ENCODE data around the gene GM2A.

GM2A gene

DNA sequence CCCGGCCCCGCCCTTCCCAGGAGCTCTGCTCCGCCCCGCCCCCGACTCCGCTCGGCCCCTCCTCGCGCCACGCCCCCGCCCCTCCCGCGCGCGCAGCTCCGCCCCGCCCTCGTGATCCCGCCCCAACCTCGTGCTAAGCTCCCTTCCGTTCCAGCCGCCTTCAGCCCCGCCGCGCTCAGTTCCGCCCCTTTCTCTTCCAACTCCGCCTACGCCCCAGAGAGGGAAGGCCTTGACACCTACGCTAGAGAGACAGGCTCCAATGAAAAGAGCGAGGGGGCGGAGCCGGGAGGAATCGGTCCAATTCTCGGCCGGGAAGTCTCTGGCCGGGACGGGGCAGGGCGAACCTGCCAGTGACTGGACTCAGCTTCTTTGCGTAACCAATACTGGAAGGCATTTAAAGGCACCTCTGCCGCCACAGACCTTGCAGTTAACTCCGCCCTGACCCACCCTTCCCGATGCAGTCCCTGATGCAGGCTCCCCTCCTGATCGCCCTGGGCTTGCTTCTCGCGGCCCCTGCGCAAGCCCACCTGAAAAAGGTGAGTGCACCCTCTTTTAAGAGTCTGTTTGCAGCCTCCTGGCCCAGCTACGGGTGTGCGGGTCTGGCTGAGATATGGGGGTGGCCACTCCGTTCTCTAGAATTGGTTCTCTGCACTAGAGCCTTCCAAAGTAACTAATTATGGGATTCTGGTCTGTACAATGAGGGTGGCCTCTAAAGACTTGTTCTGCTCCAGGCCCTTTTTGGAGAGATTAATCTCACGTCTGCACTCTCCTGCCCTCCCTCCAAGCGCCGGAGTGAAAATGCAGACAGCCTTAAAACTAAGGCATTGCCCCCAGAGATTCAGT is at the start of gene GM2A:
Gene GM2A (plus strand): TSS at position 424 of the 843 bp plus-strand sequence. CDS start 32 bp downstream, at position 456.
- peak; percentile 96 for DNase-seq

DNA sequence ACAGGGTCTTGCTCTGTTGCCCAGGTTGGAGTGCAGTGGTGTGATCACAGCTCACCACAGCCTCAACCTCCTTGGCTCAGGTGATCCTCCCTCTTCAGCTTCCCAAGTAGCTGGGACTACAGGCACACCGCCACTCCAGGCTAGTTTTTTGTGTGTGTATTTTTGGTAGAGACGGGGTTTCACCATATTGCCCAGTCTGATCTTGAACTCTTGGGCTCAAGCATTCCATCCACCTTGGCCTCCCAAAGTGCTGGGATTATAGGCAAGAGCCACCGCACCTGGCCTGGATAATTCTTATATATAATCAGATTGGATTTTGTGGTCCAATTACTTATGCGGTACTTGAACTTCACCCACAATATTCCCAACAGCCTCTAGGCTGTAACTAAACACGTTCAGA is 48.9 kb upstream of the GM2A start:
- no peak for DNase-seq

DNA sequence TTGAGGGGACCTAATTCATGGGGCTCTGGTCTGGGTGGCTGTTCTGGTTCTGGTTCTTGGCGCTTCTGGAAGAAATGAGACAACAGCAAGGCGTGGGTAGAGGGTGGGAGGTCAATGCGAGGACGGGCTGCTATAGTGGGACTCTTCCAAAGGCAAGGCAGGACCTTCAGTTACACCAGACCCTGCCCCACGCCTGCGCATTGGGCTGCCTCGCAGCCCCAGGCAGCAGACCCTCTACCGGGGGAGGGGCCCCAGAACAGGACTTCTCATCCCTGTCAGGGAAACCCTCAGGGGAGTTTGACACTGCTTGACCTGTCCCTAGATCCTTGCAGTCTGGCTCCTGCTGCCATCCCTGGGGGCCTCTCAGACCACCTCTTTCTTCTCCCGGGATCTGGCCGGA is 47.6 kb upstream of the GM2A start:
- no peak for DNase-seq

DNA sequence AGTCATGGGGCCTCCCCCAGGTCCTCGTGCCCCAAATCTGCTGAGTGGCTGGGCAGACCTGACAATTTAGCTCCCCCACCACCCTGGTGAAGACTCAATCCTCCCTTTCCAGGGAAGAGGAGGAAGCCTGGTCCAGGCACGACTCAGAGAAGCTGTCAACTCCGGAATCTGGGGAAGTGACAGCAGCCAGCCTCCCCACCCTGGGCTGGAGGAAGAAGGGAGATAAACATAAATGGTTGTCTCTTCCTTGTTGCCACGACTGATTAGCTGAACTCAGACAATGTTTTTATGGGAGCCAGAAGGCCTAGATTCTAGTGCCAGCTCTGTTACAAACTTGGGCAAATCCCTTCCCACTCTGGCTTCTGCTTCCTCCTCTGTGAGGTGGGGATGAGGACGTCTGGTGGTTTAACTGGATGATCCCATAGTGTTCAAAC is 44.5 kb upstream of the GM2A start:
- DNase-seq, result no peak

DNA sequence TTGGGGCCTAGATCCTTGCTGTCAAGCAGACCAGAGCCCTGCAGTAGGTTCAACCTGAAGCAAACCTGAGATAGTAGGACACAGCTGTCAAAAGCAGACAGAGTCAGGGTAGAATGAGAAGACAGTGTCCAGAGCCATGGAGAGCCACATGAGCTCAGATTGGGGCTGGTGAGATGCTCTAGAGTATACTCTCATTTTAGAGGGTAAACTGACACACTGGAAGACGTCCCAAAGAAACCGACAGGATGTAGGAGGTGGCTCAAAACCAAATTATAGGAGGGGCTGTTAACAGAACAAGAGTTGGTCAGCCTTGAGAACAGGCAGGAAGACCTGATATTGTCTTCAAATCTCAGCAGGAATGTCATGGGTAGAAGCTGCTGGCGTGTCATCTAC is 40.6 kb upstream of the GM2A start:
- no peak for DNase-seq

DNA sequence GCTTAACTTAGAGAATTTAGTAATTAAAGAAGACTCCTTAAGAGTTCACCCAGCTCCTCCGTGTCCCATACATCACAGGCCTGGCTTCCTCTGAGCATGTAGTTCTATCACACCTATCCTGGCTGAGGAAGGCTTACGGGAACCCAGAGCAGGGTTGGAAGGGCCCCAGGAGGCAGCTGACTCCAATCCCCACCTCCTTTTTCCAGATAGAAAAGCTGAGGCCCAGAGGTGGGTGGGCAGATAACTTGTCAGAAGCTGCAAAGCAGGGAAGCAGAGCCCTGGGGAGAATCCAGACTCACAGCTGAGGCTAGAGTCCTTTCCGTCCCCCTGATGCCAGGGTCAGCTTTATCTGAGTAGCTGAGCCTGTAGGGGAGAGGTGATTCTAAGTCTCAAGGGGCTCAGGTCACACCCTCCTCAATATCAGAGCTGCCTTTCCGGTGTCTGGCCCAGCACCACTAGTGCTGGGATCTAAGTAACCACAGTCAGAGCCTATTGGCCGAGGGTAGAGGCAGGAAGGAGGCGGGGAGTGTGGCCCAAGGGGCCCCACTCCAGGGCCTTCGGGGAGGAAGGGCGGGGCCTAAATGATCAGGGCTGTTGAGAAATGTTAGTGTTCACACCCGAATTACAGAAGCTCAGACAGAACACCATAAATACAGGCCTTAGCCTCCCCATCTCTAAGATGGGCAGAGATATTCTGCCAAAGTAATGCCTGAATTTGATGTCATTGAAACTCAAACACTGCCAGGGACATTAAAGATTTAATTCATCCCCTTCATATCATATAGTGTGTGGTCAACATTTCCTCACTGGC is 39.0 kb upstream of the GM2A start:
- DNase-seq, result no peak

DNA sequence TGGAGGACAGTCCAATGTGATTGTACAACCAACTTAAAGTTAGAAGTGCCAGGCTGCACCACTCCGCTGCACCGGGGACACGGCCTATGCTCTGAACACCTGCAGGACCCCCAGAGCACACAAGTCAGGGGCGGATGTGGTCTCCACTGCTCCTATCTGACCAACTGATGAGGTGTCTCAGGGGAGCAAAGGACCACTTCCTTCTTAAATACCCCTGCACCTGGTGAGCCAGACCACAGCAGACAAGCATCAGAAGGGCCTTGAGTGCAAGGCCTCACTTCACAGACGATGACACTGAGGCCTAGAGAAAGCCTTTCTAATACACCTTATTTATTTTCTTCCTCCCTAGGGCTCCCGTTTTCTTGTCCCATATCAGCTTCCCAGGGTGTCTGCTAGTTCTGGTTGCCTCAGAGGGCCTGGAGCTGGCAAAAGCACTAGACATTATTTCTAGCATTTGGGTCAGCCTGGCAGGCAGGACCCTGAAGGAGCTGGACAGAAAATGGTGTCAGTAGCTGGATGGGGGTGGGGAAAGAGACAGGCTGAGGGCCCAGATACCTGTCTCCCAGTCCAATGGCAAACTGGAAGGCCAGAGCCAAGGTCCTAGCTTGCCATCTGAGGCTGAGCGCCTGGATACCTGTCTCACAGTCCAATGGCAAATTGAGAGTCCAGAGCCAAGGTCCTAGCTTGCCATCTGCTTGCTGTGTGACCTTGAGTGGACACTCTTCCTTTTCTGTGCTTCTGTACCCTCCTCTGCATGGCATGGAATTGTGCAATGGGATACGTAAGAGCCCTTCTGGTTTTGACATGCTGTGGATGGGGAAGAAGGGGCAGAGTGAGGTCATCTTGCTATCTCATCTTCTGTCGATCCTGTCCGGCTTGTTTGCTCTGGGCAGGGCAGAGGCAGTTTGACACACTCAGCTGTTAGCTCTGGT is 38.1 kb upstream of the GM2A start:
- DNase-seq, result no peak

DNA sequence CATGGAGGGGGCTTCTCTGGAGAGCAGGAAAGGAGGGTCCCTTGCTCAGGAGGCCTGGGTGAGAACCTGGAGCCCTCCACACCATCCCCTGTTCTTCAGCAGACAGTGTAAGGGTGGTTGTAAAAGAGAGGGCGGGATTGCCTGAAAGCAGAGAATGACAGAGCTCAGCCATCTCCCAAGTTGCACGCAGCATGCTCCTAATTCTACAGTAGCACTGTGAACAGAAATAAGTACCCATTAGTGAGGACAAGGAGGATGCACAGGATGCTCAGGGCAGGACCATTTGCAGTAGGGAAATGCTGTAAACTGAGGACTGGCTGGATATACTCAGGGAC is 37.5 kb upstream of the GM2A start:
- no peak for DNase-seq

DNA sequence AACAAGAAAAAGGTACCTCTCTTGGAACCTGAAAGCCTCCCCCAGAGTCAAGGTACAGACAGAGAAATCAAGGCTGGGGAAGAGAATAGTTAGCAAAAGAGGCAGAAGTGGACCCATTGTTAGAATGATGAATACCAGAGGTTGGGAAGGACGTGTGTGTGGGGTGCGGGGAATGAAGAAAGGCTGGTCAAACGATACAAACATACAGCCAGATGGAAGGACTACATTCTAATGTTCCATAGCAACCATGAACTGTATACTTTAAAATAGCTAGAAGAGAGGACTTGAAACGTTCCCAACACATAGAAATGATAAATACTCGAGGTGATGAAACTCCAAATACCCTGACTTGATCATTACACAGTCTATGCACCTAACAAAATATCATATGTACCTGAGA is 36.2 kb upstream of the GM2A start:
- no peak for DNase-seq

DNA sequence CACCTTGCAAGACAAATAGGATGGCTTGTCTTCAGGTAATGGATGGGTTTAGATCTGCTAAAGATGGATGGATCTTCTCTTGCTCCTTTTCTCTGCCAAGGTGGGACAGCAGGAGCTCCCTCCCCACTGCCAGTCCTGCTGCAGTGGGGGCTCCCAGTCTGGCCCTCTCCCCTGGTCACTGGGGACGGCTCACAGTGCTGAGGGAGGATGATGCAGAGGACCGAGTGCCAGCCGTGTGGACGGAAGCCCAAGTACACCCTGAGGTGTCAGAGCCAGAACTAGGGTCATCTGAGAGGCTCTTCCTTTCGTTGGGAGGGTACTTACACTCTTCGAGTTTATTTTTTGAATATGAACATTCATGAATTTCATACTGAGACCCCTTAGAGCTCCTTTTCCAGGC is 34.8 kb upstream of the GM2A start:
- no peak for DNase-seq

DNA sequence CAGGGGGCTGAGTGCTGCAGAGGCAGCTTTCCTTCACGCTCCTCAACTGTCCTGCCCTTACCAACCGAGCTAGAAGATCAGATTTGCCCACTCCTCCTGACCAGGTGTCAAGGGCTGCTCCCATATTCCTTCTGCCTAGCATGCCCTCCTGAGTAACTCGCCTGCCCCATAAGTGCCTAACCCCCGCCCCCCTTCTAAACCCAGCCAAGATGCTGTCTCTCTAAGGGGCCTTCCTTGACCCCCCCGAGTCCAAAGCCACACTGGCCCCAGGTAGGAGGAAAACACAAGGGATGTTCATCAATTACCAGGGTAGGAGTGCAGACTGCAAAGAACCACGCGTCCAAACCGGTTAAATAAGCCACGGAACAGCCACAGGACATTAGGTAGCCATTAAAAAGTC is 33.8 kb upstream of the GM2A start:
- no peak for DNase-seq

DNA sequence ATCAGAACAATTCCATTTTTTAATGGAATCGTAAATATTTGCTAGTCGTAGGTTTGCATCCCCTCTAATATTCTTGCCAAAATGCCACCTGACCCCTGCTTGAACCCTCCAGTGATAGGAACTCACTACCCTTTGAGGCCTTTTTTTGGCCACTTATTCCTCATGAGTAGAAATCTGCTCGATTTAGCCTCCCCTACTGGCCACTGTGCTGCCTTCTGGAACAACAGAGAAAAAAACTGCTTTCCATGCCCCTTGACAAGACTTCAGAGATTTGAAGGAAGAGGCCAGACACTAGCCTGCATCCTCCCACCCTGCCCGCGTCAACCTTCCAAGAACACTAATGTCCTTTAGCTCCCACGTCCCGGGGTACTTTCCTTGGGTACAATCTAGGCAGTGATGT is 33.2 kb upstream of the GM2A start:
- DNase-seq, result no peak

DNA sequence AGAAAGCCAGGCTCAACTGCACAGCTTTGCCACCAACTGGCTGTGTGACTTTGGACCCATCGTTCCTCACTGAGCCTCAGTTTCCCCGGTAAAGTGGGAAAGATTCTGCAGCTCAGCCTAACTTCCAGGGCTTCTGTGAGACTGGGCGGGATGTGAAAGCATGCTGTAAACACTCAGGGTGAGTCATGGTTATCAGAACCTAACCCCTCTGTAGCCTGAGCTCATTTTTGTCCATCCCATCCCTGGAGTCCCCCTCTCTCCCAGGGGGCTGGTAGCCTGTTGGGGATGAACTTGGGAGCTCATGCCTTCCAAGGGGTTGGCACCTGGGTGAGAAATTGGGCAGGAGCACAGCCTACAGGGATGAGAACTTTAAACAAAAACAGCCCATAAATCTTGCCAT is 31.4 kb upstream of the GM2A start:
- no peak for DNase-seq

DNA sequence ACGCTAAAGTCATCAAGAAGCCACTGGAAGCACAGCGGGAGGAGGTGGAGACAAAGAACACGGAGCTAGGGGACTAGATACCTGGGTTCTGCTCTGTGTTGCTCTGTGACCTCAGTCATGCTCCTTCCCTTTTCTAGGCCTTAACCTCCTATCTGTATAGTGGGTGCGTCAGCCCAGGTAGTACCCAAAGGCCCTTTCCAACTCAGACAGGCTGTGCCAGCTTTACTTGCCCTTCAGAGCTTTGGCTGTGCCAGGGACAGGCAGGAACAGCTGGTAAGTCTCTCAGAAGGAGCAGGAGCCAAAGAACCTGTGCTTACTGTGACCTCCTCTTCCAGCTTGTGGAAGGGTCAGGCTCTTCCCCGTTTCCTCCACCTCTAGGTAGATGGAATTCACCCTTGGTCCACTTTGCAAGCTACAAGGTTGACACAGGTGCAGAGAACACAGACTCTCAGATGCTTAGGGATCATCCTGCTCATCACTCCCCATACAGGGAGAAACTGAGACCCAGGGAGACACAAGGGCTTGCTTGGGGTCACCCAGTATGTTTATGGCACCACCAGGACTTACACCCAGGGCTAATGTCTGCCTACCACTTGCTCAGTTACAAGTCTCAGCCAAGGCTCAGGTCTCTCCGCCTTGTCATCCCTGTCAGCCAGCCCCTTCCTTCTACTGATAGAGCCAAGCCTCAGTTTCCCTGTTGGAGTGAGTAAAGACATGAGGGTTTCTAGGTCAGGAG is 30.8 kb upstream of the GM2A start:
- no peak for DNase-seq

DNA sequence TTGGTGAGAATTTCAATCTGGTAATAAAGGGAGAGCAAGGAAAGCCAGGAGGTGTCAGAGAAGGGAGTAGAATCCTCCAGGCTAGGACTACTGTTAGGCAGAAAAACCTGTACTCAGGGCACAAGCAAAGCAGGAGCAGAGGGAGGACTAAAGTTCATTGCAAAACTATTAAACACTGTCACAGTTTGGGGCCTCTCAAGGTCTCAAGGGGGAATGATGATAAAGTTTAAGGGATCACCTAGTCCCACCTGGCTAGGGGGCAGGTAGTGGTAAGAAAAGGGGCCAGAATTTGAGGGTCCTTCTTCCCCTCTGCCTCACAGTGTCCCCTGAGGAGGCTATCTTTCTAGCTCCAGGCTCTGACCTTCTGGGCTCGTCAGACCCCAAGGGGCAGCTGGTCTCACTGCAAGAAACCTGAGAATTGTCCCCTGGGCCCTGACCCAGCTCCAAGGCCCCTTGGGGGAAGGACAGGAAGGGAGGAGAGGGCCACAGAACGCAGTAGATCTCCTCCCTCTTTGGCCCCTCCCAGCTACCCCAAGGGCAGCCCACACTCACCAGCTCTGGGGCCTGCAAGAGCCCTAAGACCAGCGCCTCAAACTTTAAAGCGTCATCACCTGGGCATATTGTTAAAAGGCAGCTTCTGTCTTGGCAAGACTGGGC is 30.1 kb upstream of the GM2A start:
- no peak for DNase-seq

DNA sequence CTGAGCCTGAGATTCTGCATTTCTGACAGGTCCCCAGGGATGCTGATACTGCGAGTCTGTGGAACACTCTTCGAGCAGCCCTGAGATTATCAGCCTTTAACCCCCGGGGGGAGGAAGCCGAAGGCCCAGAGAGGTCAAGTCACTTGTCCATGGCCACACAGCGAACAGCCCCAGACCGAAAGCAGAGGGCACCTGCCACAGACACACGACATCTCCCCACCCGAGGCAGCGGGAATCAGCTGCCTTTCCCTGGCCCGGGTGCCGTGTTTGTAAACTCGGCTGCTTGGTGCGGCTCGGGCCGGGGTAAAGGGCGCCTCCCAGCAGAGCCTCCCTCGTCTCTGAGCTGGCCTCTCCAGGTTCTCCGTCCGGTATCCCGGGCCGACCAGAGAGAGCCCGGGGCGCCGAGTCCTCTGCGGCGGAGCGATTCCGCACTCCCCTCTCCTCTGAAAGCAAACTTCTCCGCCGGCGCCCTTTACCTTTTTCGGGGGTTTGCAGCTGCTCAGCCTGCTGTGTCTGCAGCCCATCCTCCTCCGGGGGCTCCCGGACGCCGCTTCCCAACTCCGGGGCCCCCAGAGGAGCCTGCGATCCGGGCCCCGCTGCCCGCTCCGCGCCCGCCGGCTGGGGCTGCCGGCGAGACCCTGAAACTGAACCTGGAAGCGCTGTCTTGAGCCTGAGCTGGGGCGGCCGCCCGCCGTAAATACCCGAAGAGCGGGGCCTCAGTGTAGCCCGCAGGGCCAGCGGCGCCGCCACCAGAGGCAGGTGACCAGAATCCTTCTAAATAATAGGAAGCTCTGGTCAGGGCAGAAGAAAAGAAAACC is 29.3 kb upstream of the GM2A start, which contains the start of gene CCDC69:
Gene CCDC69 (minus strand): TSS at position 646 of the 818 bp plus-strand sequence. CDS start 122 bp downstream, at position 524.
- DNase-seq, result peak; percentile 49

DNA sequence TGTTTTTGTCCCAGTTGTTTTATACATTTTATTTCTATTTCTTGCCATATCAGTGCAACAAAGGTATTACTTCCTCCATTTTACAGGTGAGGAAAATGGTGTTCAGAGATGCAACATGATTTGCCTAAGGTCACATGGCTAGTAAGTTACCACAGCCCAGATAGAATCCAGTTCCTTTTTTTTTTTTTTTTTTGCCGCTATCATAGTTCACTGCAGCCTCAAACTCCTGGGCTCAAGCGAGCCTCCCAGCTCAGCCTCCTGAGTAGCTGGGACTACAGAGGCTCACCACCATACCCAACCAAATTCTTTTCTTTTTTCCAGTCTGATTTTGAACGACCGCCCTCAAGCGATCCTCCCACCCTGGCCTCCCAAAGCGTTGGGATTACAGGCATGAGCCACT is 28.6 kb upstream of the GM2A start:
- no peak for DNase-seq

DNA sequence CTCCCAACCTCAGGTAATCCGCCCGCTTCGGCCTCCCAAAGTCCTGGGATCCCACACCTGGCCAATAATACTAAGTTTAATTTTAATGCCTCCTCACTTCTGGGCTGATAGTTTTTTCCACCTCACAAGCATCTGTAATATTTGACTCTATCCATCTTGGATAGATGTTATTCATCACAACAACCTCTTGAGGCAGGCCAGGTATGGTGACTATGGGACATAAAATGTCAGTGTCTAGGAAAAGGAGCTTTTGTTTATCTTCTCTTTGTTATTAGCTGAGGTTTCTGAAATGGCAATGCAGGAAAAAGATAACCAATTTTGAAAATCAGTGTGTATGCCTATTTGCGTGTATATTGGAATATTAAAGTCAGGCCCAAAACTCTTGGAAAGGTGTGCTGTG is 27.9 kb upstream of the GM2A start:
- no peak for DNase-seq

DNA sequence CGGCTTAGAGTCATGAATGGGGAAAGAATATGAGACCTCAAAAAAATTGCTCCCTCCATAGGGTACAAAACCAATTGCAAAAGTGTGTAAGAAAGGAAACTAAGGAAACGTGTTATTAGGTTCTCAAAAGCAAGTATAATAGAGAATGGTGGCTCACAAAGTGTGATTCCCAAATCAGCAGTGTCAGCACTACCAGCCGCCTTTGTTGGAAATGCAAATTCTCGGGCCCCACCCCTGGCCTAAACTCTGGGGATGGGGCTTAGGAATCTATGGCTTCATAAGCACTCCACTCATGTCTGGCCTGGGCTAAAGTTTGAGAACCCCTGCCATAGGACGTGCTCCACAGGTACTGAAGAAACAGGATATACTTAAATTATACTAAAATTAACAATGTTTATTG is 27.5 kb upstream of the GM2A start:
- DNase-seq, result no peak

DNA sequence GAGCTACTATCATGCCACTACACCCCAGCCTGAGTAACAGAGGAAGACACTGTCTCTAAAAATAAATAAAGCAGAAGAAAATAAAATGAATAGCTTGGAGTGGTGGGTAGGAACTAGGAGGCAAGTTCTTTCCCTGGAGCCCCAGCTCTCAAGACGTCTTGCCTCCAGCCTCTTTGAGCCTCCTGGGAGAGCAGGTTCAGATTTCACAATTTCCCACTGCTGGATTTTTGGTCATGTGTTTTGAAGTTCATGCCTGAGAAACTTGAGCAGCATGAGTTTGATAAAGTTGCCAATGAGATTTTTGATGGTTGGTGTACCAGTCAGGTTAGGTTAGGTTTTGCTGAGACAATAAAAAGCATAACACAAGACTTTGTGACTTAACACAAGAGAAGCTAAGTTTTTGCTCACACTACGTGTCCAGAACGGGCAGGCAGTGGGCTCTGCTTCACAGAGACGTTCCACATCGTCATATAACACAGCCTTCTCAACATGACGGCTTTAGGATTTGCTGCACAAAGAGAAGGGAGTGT is 25.0 kb upstream of the GM2A start:
- no peak for DNase-seq

DNA sequence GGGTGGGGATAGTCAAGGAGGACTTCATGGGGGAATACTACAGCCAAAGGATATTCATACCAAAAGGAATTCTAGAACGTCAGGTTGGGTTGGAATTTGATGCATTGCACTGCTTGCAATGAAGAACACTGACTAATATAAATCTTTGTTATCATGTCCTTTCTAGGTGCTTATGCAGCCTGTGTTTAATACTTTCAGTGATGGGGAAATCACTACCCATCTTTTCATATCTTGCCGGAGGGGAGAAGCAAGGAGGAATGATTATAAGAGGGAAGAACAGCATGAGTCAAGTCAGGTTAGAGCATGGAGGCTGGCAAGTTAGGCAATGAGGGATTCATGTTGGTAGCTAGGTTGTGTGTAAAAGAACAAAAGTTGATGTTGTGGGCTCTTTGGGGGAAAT is 24.0 kb upstream of the GM2A start:
- DNase-seq, result no peak
